ENCODE results near the gene DPF3. TPM values are rescaled to one million over a fixed set of nuclear protein-coding genes. Genes with fewer than 3 reads are reported as not detected.

The DPF3 gene
- total RNA-seq, 1 donor from 2014 or later, result 1.1 TPM

DNA sequence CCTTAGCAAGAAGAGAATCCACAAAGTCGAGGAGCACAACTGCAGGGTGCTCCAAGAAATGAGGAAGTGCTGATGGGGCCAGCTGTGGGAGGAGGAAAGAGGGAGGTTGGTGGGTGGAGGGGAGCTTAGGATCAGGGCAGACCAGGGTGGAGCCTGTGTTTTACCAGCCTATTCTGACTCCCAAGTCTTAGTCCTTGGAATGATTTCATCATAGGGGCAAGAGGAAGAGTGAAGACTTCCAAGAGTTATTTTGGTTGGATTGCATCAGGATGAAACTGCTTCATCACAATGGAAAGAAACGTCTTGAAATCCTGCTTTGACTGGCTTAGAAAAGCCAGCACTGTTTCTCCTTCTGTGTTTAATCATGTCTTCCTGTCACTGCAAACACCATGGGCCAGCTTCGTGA is 194.0 kb downstream of the DPF3 start:
- Mint-ChIP-seq H3K9me3 (ENCODE audit: low read depth) (peaks cover 4% of the 10 kb centered on the region), H3K36me3 (ENCODE audit: low read depth) (no peaks in the 10 kb centered on the region), H3K4me3 (ENCODE audit: unreplicated experiment) (no peak overlapping the region), H3K27ac (ENCODE audit: unreplicated experiment) (peak overlapping the region; percentile 80), H3K4me1 (ENCODE audit: low read depth) (peaks cover 19% of the 10 kb centered on the region), H3K27me3 (ENCODE audit: low read depth) (no peaks in the 10 kb centered on the region)
- TF ChIP-seq, protein P1, sequence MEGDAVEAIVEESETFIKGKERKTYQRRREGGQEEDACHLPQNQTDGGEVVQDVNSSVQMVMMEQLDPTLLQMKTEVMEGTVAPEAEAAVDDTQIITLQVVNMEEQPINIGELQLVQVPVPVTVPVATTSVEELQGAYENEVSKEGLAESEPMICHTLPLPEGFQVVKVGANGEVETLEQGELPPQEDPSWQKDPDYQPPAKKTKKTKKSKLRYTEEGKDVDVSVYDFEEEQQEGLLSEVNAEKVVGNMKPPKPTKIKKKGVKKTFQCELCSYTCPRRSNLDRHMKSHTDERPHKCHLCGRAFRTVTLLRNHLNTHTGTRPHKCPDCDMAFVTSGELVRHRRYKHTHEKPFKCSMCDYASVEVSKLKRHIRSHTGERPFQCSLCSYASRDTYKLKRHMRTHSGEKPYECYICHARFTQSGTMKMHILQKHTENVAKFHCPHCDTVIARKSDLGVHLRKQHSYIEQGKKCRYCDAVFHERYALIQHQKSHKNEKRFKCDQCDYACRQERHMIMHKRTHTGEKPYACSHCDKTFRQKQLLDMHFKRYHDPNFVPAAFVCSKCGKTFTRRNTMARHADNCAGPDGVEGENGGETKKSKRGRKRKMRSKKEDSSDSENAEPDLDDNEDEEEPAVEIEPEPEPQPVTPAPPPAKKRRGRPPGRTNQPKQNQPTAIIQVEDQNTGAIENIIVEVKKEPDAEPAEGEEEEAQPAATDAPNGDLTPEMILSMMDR (IDR thresholded peaks at IDR 0.05), result no peak
- DNase-seq (ENCODE audit: low spot score), result no peak

GRCh38 chr14:72699443-72699842 is 194.5 kb downstream of the DPF3 start:
- no peak for DNase-seq (ENCODE audit: low spot score)
- peak overlapping the region; percentile 80 for H3K27ac Mint-ChIP-seq (ENCODE audit: unreplicated experiment)
- H3K27me3 Mint-ChIP-seq (ENCODE audit: low read depth), result no peaks in the 10 kb centered on the region
- H3K9me3 Mint-ChIP-seq (ENCODE audit: low read depth), result peaks cover 4% of the 10 kb centered on the region
- no peak overlapping the region for H3K4me3 Mint-ChIP-seq (ENCODE audit: unreplicated experiment)
- peaks cover 19% of the 10 kb centered on the region for H3K4me1 Mint-ChIP-seq (ENCODE audit: low read depth)
- no peaks in the 10 kb centered on the region for H3K36me3 Mint-ChIP-seq (ENCODE audit: low read depth)
- TF ChIP-seq, protein P1 (IDR thresholded peaks at IDR 0.05), result no peak

- TF ChIP-seq, protein P1 (IDR thresholded peaks at IDR 0.05), result no peak
- H3K36me3 Mint-ChIP-seq (ENCODE audit: low read depth), result peaks cover 4% of the 10 kb centered on the region
- no peak overlapping the region for H3K27ac Mint-ChIP-seq (ENCODE audit: unreplicated experiment)
- no peaks in the 10 kb centered on the region for H3K27me3 Mint-ChIP-seq (ENCODE audit: low read depth)
- no peak overlapping the region for H3K4me3 Mint-ChIP-seq (ENCODE audit: unreplicated experiment)
- H3K9me3 Mint-ChIP-seq (ENCODE audit: low read depth), result peaks cover 8% of the 10 kb centered on the region
- no peak for DNase-seq (ENCODE audit: low spot score)
- no peaks in the 10 kb centered on the region for H3K4me1 Mint-ChIP-seq (ENCODE audit: low read depth)
These were observed 201.2 kb downstream of the DPF3 start for GRCh38 chr14:72692696-72693095.

- no peak overlapping the region for H3K4me3 Mint-ChIP-seq (ENCODE audit: unreplicated experiment)
- peaks cover 4% of the 10 kb centered on the region for H3K36me3 Mint-ChIP-seq (ENCODE audit: low read depth)
These were observed 203.6 kb downstream of the DPF3 start for GRCh38 chr14:72690324-72690723.

GRCh38 chr14:72688990-72689671 is 204.8 kb downstream of the DPF3 start:
- Mint-ChIP-seq H3K27me3 (ENCODE audit: low read depth) (no peaks in the 10 kb centered on the region), H3K36me3 (ENCODE audit: low read depth) (peaks cover 6% of the 10 kb centered on the region), H3K4me3 (ENCODE audit: unreplicated experiment) (no peak overlapping the region), H3K27ac (ENCODE audit: unreplicated experiment) (no peak overlapping the region), H3K4me1 (ENCODE audit: low read depth) (no peaks in the 10 kb centered on the region), H3K9me3 (ENCODE audit: low read depth) (peaks cover 8% of the 10 kb centered on the region)
- no peak for DNase-seq (ENCODE audit: low spot score)
- TF ChIP-seq, protein P1 (IDR thresholded peaks at IDR 0.05), result no peak

More at GRCh38 chr14:72690324-72690723, 203.6 kb downstream of the DPF3 start:
- Mint-ChIP-seq H3K27me3 (ENCODE audit: low read depth) (no peaks in the 10 kb centered on the region), H3K4me1 (ENCODE audit: low read depth) (no peaks in the 10 kb centered on the region), H3K9me3 (ENCODE audit: low read depth) (peaks cover 8% of the 10 kb centered on the region), H3K27ac (ENCODE audit: unreplicated experiment) (no peak overlapping the region)
- TF ChIP-seq, protein P1 (IDR thresholded peaks at IDR 0.05), result no peak
- no peak for DNase-seq (ENCODE audit: low spot score)
